CD4-positive, alpha-beta T cell treated with Interleukin-6 for 4 hours (primary cell): ENCODE measurements around the gene GABPB2.
A peak's percentile ranks its signal among the peaks of the same experiment; 100 is the strongest.

ENCODE experiments used
- DNase-seq: peaks from one replicate; pipeline ENCODE4 v3.0.0-alpha.2; 2020; ENCODE audit warnings: mixed read lengths

The GABPB2 gene

DNA sequence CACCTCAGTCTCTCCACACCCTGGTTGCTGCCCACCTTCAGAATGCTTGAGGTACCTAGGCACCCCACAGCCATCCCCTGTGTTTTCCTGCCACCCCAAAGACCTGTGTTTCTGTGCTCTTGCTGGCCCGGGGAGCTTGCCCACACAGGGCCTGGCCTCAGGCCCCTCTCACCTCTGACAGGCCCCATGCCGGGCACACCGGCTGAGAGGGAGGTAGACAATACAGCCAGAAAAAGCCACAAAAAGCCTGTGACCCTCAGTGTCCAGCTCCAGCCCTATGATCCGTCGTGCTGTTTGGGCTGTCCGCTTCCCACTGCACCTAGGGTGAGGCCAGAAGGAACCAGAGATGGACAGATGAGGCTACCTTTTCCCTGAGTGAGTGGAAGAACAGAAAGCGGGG lies 64.4 kb downstream of the GABPB2 start:
- no peak for DNase-seq

DNA sequence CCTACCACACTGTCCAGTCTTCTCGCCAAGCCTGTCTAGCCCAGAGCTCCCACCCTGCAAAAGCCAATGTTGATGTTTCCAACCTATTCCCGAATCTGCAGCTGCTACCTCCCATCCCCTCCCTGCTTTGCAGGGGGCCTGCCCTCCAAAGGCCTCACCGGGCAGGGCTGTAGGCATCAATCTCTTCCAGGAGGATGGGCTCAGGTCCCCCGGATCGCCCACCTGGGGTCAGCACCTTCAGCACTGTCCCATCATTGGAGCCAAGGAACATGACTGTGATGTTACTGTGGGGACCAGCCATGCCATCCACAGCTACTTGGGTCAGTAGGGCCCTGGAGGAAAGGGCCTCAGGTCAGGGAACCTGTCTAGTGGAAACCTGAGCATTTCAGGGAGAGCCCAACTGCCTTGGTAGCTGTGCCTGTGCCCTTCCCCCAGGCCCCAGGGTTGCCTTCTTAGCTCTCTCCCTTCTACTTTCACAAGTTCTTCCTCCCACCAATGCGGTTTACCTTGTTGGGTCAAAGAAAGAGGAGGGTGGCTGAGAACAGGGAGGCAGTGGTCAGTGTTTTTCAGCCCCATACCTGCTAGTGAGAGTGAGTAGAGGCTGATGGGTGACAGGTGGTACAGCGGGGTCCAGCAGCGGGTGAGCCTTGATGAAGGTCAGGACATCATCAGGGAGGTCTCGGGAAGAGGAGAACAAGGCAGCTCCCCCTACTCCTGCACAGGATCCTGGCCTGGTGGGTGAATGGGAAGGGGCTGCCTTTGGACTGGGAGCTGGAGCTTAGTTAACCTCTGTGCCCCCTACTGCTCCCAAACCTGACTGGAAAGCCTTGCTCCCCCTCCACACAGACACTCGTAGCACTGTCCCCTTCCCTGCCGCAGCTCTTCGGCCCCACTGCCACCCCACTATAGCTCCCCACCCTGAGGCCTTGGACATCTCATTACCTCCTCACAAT lies 65.1 kb downstream of the GABPB2 start:
- DNase-seq: no peak

DNA sequence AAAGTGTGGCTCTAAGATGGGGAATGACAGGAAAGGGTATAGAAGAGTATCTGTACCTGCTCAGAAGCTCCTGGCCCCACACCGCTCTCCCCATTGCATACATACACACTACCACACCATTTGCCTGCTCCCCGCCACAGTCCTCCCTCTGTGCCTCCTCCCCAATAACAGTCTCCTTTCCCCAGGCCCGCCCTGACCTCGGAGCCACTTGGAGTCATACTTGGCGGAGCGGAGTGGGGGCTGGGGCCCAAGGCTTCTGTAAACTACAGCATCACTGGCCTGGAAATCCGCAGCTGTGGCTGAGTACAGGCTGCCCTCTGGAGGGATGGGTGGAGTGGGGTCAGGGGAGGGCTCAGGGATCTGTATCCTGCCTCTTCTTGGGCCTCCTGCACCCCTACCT lies 67.2 kb downstream of the GABPB2 start:
- DNase-seq: no peak

DNA sequence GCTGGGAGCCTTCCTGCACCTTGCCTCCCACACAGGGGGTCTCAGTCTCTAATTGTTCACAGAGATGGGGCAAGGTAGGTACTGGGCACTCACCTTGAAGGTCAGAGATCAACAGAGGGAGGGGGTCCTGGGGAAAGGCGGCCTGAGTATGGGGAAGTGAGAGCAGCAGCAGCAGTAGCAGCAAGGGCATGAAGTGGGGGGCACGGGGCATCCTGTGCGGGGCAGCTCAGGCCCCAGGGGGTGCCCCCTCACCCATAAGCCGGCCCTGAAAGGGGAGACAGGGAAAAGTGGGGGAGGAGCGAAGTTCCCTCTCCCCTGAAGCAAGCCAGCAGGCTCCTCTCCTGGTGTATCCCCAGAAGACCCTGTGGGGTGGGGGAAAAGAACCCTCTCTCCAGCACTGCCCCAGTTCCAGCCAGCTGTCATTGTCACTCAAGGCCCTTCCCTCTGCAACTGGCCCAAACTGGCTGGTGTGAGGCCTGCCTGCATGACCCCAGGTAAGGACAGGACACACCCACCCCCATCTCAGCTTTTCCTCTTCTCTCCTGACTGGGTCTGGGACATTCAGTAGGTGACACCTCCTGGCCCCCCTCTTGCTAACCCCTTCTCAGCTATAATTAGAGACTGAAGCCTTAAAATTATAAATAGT lies 72.0 kb downstream of the GABPB2 start:
- DNase-seq: no peak

DNA sequence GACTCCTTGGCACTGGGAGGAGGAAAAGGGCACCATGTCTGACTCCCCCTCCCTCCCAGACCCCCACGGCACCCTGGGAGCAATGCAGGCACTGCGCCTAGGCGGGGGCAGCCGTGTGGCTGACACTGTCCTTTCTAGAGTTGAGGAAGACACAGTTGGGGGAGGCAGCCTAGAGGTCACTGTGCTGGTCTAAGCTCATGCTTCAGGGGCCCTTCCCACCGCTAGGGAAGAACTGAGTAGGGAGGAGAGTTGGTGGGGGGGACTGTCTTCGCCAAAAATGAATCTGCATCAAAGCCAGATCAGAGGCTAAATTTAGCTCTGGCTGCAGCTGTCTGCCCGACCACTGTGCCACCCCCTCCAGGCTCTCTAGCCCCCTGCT lies 72.5 kb downstream of the GABPB2 start:
- DNase-seq: no peak

DNA sequence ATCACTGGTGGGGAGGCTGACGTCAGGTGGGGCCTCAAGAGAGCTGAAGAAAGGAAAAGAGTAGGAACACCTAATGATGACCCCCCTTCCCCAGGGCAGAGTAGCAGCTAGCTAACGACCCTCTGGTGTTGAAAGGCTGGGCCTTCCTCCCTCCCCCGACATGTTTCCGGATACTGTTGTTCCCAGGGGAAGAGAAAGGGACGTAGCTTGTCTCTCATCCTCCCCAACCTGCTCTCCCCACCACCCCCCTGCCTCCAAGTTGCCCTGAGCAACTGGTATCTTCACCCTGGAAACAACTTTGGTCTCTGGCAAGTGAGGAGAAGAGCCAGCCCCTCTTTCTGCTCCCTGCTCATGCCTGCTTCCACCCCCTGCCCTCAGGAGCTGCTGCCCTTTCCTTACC lies 73.4 kb downstream of the GABPB2 start:
- no peak for DNase-seq

GRCh38 chr1:151144474-151145303 lies 74.1 kb downstream of the GABPB2 start:
- no peak for DNase-seq

- DNase-seq: peak; percentile 41
Measured at GRCh38 chr1:151145304-151146071, 74.9 kb downstream of the GABPB2 start.

DNA sequence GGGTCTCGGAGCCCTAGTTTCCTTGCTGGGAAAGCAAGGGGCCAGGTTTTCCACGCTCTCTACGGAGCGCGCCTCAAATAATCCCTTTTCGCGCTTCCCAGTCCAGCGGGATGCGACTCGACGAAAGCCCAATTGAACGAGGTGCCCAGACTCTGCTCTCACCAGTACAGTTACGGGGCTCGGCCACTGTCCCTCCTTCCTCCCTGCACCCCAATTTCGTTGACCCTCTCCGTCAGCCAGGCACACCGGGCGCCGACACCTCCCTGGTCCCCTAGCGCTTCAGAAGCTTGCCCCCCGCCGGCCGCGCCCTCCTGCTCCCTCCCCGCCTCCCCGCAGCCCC lies 75.5 kb downstream of the GABPB2 start:
- no peak for DNase-seq

GRCh38 chr1:151146412-151147131 lies 76.0 kb downstream of the GABPB2 start, which contains the start of gene SEMA6C:
SEMA6C (minus strand) TSS chr1:151146631; CDS start chr1:151142621, 4,010 bp downstream.
- DNase-seq: peak; percentile 91

GRCh38 chr1:151147132-151147503 lies 76.6 kb downstream of the GABPB2 start:
- DNase-seq: no peak

DNA sequence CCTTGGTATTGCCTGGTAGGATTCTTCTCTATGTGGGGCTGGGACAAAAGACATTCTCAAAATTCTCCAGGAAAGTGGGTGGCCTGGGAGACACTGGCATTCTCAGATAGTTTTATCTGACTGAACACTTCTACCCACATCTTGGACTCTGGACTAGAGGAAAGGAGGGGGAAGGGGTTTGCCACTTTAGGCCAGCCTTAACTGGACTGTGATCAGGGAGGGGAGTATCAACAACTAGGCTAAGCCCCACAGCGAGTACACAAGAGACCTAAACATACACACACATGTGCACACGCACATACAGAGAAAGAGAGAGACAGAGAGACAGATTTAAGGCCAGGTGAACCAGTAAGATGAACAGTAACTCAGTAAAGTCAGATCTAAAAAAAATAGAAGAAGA lies 77.1 kb downstream of the GABPB2 start:
- DNase-seq: no peak

DNA sequence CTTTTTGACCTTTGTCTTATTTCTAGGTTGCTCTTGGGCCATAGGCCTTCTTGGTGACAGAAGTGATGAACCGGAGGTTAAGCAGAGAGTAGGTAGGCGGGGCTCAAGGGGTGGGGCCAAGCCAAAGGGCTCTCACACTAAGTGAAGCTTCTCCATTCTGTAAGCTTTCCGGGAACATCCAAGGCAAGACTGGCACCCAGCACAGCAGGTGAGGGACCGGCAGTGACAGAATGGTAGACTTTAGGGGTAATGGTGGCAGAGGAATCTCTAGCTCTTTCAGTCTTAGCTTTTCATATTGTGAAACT lies 85.9 kb downstream of the GABPB2 start, which contains the start of gene TNFAIP8L2:
TSS of gene TNFAIP8L2 (plus strand) at position 135 of the 305 bp plus-strand sequence. CDS start 2,049 bp downstream, outside the sequence.
- DNase-seq: peak; percentile 90

GRCh38 chr1:151157067-151157531 lies 86.5 kb downstream of the GABPB2 start:
- peak; percentile 74 for DNase-seq

GRCh38 chr1:151158326-151158725 lies 87.8 kb downstream of the GABPB2 start:
- DNase-seq: peak; percentile 29

DNA sequence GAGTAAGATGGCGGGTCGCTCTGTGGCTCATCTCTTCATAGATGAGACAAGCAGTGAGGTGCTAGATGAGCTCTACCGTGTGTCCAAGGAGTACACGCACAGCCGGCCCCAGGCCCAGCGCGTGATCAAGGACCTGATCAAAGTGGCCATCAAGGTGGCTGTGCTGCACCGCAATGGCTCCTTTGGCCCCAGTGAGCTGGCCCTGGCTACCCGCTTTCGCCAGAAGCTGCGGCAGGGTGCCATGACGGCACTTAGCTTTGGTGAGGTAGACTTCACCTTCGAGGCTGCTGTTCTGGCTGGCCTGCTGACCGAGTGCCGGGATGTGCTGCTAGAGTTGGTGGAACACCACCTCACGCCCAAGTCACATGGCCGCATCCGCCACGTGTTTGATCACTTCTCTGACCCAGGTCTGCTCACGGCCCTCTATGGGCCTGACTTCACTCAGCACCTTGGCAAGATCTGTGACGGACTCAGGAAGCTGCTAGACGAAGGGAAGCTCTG lies 88.2 kb downstream of the GABPB2 start:
- DNase-seq: peak; percentile 16

DNA sequence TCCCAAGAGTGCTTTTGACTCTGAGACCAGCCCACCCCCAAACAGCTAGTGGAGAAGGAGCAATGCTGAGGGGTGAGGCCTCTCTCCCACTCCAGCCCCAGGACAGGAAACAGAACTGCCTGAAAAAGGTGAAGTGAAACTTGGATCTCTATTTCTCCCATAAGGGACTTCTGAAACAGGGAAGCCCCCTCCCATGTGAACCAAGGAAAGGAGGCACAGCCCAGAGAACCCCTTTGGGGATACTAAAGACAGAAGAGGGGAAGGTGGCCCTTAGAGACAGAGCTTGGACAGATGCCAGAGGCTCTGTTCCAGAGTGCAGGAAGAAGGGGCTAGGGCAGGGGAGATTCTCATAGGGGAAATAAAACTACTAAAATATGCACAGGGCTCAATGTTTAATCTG lies 88.8 kb downstream of the GABPB2 start:
- no peak for DNase-seq

DNA sequence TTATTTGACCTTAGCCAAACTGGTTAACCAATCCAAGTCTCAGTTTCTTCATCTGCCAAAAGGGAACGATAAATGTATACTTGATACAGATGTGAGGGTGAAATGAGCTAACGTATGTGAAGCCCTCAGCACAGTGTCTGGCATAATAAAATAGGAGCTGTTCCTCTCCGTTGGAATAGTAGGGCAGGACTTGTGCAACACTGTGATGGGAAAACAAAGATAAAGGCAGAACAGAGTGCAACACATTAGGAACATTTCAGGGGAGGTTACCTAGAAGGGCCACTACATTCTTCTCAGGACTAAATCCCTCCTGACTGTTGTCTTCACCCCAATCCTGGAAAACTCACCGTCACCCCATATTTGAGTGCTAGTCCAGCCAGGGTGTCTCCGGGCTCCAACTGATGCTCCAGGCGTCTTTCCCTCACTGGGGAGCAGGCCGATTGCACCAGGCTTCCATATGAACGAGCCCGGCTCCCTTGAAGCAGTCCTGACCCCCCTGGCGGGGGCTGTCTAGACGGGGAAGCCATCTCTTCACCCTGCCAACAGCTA lies 94.2 kb downstream of the GABPB2 start:
- no peak for DNase-seq

- no peak for DNase-seq
Measured at GRCh38 chr1:151165281-151165737, 94.7 kb downstream of the GABPB2 start.

DNA sequence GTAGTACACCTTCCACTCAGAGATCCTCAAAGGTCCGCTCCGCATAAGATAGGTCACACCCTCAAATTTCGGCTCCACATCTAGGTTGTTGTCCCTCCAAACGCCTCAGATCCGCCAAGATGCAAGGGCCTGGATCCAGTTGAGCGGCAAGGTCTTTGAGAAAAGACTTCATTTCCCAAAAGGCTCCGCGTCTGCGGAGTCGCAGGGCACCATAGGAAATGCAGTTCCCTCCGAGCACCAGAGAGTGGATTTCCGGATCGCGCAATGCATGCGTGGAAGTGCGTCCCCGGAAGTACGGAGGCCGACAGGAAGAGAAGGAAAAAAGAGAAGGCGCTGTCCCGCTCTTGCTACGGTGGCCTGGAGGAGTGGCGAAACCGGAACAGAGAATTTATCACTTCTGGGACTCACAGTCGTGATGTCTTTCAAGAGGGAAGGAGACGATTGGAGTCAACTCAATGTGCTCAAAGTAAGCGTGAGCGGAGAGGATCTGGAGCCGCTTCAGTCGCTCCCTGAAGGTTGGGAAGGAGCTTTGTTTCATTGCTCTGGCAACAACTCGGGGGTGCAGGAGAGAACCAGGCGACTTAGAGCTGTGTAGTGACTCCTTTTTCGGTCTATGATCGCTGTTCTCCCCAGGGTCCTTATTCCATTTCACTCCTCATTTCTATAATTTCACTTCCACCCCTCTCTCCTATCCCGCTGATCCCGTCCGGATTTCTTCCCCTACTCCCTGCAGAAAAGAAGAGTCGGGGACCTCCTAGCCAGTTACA lies 95.4 kb downstream of the GABPB2 start, which contains the start of the genes LYSMD1 and SCNM1:
TSS of gene LYSMD1 (minus strand) at position 165 of the 767 bp plus-strand sequence. CDS start 644 bp downstream, outside the sequence.
TSS of gene SCNM1 (plus strand) at position 407 of the 767 bp plus-strand sequence. CDS start at position 416, 9 bp downstream.
- peak; percentile 96 for DNase-seq
